NCI-H1105 treated with DMSO at 0.1 percent for 48 hours (cell line): ENCODE data around the gene PTPRC.
"Not testable (repeated sequence)": the region's sequence is repeated elsewhere in the genome, so short reads cannot be mapped to it uniquely, and the experiment has no call there.

Experiments
- DNase-seq: peaks from one replicate; lab custom pipeline; 2025; lab: John Stamatoyannopoulos, UW

The PTPRC gene

GRCh38 chr1:198638894-198639635 lies at the start of gene PTPRC:
TSS of gene PTPRC (plus strand) at chr1:198639040. CDS start at chr1:198639269, 229 bp downstream.
- no peak for DNase-seq

DNA sequence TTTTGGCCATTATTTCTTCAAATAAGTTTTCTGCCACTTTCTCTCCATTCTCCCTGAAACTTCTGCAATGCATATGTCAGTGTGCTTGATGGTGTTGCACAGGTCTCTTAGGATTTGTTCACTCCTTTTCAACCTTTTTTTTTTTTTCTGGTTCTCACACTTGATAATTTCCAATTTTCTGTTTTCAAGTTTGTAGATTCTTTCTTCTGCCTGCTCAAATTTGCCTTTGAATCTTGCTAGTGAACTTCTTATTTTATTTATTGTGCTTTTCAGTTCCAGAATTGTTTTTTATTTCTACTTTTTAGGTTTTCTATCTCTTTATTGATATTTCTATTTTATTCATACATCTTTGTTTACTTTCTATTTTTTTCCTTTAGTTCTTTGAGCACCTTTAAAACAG lies 48.4 kb upstream of the PTPRC start:
- no peak for DNase-seq

- DNase-seq, result no peak
Measured at GRCh38 chr1:198595765-198596164, 43.1 kb upstream of the PTPRC start.

- DNase-seq, result no peak
Measured at GRCh38 chr1:198597690-198598430, 41.0 kb upstream of the PTPRC start.

DNA sequence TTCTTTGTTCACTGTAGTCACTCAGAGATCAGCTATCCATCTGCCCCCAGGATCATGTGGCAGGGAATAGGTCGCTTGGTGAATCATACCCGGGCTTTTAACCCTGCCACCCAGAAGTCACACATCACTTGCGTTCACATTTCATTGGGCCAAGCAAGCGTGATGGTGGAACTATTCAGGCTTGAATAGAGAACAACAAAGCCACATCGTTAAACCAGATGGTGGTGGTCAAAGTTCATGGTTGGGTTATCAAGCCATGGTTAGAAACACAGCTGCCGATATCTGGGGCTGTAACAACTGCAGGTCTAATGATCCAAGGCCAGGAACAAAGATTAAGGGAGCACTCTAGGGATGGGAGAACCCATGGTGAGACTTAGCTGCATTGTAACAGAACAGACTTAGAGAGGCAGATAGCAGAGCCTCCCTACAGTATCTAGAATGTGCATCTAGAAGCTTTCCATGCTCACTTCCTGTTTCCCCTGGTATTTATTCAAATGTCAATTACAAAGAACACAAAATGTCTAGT lies 40.0 kb upstream of the PTPRC start:
- no peak for DNase-seq

DNA sequence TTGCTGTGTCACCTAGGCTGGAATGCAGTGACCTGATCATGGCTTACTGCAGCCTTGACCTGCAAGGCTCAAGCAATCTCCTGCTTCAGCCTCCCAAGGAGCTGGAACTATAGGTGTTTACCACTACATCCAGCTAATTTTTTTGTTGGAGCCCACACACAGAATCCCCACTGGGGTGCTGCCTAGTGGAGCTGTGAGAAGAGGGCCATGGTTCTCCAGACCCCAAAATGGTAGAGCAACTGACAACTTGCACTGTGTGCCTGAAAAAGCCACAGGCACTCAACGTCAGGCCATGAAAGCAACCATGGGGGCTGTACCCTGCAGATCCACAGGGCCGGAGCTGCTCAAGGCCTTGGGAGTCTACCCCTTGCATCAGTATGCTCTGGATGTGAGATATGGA lies 39.1 kb upstream of the PTPRC start:
- DNase-seq, result no peak

DNA sequence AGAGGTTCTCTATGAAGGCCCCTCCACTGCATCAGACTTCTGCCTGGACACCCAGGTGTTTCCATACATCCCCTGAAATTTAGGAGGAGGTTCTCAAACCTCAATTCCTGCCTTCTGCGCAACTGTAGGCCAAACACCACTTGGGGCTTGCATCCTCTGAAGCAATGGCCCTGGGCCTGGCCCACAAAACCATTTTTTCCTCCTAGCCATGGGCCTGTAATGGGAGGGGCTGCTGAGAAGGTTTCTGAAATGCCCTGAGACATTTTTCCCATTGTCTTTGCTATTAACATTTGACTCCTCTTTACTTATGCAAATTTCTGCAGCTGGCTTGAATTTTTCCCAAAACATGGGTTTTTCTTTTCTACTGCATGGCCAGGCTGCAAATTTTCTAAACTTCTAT lies 37.9 kb upstream of the PTPRC start:
- DNase-seq, result no peak

DNA sequence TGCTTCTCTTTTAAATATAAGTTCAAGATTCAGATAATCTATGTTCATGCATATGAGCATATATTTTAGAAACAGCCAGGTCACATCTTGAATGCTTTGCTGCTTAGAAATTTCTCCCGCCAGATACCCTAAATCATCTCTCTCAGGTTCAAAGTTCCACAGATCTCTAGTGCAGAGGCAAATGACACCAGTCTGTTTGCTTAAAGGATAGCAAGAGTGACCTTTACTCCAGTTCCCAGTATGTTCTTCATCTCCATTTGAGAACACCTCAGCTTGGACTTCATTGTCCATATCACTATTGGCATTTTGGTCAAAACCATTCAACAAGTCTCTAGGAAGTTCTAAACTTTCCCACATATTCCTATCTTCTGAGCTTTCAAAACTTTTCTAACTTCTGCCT lies 37.5 kb upstream of the PTPRC start:
- DNase-seq, result not testable (repeated sequence)

DNA sequence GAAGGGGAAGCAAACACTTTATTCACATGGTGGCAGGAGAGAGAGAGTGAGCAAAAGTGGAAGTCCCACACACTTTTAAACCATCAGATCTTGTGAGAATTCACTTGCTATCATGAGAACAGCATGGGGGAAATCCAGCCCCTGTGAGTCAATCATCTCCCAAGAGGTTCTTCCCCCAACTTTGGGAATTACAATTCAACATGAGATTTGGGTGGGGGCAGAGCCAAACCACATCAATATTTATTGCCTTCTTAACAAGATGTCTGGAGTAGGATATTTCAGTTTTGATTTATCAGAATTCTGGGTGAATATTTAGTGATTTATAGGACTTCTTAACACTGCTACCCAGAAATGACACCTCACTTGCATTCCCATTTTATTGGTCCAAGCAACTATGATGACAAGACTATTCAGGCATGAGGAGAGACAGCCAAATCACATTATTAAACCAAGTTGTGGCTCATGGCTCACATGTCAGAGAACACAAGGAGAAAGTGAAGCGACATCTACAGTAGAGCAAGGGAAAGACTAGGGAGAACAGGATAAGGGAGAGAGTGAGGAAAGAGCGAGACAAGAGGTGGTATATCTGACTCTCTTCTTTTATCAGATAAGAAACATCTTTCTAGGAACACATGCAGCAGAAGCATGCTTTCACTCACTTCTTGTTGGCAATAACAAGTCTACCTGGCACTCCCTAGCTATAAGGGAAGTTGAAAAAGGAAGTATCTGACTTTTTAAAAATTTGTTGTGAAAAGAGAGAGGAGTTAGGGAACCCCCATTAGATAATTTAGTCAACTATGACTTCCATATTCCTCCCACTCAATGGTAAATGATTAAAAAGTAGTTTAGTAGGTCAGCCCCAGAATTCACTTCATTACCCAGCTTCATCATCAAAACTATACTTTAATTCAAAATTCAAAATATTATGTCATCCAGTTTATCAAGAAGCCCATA lies 36.6 kb upstream of the PTPRC start:
- no peak for DNase-seq

DNA sequence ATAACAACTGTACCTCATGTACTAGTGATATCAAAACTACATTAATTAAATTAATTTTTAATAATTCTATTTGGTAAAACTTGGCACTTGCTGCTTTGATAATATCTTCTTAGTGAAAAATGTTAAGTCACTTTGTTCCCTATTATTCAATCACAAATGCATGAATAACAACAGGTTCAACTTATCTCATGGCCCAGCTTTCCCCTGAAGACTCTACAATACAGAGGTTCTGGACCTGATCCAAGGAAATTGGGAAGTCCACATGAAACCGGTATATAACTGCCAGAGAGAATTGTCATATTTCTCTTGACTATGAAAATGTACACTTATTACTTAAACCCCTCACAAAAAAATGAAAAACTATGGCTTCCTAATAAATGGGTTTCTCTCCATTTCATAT lies 33.9 kb upstream of the PTPRC start:
- no peak for DNase-seq

DNA sequence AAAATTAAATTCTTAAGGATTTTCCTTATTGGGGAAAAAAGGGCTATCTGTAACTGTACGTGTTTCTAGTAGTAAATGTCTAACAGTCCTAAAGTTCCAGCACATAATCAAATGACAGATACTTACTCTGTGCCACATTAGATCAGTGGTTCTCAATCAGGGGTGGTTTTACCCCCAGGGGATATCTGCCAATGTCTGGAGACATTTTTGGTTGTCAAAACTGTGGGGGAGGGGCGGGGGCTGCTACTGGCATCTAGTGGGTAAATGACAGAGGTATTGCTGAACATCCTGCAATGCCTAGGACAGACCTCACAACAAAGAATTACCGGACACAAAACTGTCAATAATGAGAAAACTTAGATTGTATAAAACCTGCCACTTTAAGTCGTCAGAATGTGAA lies 33.4 kb upstream of the PTPRC start:
- DNase-seq, result no peak

DNA sequence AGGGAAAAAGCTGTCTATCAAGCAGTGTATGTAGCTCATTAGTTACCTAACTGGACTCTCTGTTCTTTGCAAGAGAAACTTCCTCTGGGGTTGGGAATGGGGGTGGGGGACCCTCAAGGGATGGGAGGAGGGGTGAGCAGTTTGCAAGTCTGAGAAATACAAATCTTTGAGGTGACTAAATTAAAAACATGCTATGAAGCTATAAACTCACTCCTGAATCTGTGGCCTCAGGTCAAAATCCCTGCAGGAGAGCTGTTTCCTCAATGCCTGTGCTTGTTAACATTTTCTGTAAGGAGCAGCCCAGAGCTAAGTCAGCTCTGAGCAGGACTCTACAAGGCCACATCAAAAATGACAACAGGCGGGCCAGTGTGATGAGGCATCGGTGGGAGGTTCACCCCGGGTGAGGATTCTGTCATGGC lies 32.8 kb upstream of the PTPRC start:
- DNase-seq, result no peak

DNA sequence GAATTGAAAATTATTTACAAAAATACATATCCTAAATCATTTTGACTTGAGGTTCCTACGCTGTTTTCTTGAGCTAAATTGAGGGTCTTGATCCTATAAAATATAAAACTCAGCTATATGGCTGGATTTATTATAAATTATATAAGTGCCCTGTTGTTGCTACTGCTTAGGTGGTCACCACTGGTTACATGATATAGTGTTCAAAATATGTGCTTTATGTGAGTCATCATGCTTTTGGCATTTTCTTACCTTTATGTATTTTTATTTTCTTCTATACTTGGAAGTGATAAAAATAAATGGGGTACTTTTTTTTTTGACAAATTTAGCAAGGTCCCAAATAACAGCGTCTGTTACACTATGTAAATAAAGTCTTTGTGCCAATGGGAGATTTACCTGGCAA lies 31.1 kb upstream of the PTPRC start:
- DNase-seq, result no peak

- no peak for DNase-seq
Measured at GRCh38 chr1:198610362-198610761, 28.5 kb upstream of the PTPRC start.

DNA sequence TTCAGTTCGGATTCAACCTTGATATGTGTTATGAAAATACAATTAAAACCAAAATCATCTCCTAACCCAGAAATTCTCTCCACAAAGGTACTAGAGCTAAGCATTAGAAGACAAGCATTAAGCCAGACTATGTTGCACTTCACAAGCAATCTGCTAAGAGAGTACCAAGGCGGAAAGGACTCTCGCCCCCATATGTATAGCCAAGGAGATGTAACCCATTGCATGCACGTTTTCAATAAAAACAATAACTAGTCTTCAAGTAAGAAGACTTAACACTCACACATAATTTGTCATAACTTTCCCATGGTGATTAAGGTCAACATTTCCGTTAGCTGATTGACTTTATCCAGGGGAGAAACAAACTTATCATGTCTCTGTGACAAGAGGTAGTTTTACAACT lies 27.6 kb upstream of the PTPRC start:
- DNase-seq, result no peak

- DNase-seq, result no peak
Measured at GRCh38 chr1:198612471-198613260, 26.2 kb upstream of the PTPRC start.

GRCh38 chr1:198617406-198617805 lies 21.4 kb upstream of the PTPRC start:
- no peak for DNase-seq

GRCh38 chr1:198619375-198620140 lies 19.3 kb upstream of the PTPRC start:
- DNase-seq, result no peak

- no peak for DNase-seq
Measured at GRCh38 chr1:198620218-198620617, 18.6 kb upstream of the PTPRC start.

- no peak for DNase-seq
Measured at GRCh38 chr1:198620951-198621824, 17.7 kb upstream of the PTPRC start.
